ENCODE data around the gene GGACT. TPM values are rescaled to one million over a fixed set of nuclear protein-coding genes. Genes with fewer than 3 reads are reported as not detected.
"Not testable (repeated sequence)": the region's sequence is repeated elsewhere in the genome, so short reads cannot be mapped to it uniquely, and the experiment has no call there.

Gene GGACT
- total RNA-seq, 2 donors from 2014 or later: 4.9 to 17.8 TPM

- intact Hi-C loops (cut with DNase I): no loop called here
- Histone ChIP-seq H3K27ac (no peak overlapping the region), H3K27me3 (no peaks in the 10 kb centered on the region), H3K36me3 (replicated peaks in 1 of 2; ENCODE audit: insufficient read depth in 1 of 2, low read depth in 2 of 2) (no peaks in the 10 kb centered on the region), H3K4me1 (peaks cover 11% of the 10 kb centered on the region), H3K4me3 (no peak overlapping the region), H3K9me3 (no peaks in the 10 kb centered on the region)
- DNase-seq (no peak), ATAC-seq (no peak)
- 78 to 85% methylated on average over 10 to 17 of the region's 17 CpGs for WGBS, 2 donors
- TF ChIP-seq CTCF (IDR thresholded peaks at IDR 0.05) (no peak), POLR2A (IDR thresholded peaks at IDR 0.05) (no peak)
These were observed 62.9 kb downstream of the GGACT start for GRCh38 chr13:100525453-100526317.

GRCh38 chr13:100524688-100525087 lies 63.9 kb downstream of the GGACT start:
- DNase-seq; ATAC-seq; intact Hi-C loops (cut with DNase I): not testable (repeated sequence)

GRCh38 chr13:100523981-100524386 lies 64.6 kb downstream of the GGACT start:
- WGBS, 2 donors: 73 to 84% methylated on average over 3 to 8 of the region's 8 CpGs
- intact Hi-C loops (cut with DNase I): no loop called here
- TF ChIP-seq CTCF (IDR thresholded peaks at IDR 0.05) (no peak), POLR2A (IDR thresholded peaks at IDR 0.05) (no peak)

More at GRCh38 chr13:100524688-100525087, 63.9 kb downstream of the GGACT start:
- not testable (repeated sequence) for H3K36me3 ChIP-seq (replicated peaks in 1 of 2; ENCODE audit: insufficient read depth in 1 of 2, low read depth in 2 of 2); H3K27ac ChIP-seq; H3K9me3 ChIP-seq; H3K4me3 ChIP-seq; H3K27me3 ChIP-seq; H3K4me1 ChIP-seq
- 80 to 83% methylated on average over 5 of the region's 5 CpGs for WGBS, 2 donors

GRCh38 chr13:100523411-100523810 lies 65.2 kb downstream of the GGACT start:
- Histone ChIP-seq H3K4me1 (peaks cover 12% of the 10 kb centered on the region), H3K9me3 (no peaks in the 10 kb centered on the region), H3K4me3 (no peak overlapping the region), H3K27me3 (no peaks in the 10 kb centered on the region), H3K27ac (no peak overlapping the region), H3K36me3 (replicated peaks in 1 of 2; ENCODE audit: insufficient read depth in 1 of 2, low read depth in 2 of 2) (no peaks in the 10 kb centered on the region)
- DNase-seq: no peak
- TF ChIP-seq CTCF (IDR thresholded peaks at IDR 0.05) (no peak), POLR2A (IDR thresholded peaks at IDR 0.05) (no peak)
- ATAC-seq: no peak
- intact Hi-C loops (cut with DNase I): no loop called here
- WGBS, 2 donors: 76 to 81% methylated on average over 14 of the region's 14 CpGs

More at GRCh38 chr13:100523981-100524386, 64.6 kb downstream of the GGACT start:
- Histone ChIP-seq H3K36me3 (replicated peaks in 1 of 2; ENCODE audit: insufficient read depth in 1 of 2, low read depth in 2 of 2) (no peaks in the 10 kb centered on the region), H3K27ac (no peak overlapping the region), H3K4me3 (no peak overlapping the region), H3K9me3 (no peaks in the 10 kb centered on the region), H3K27me3 (no peaks in the 10 kb centered on the region), H3K4me1 (peaks cover 7% of the 10 kb centered on the region)
- DNase-seq: no peak
- ATAC-seq: no peak

- intact Hi-C loops (cut with DNase I): no loop called here
- no peak for DNase-seq
- H3K9me3 ChIP-seq: no peaks in the 10 kb centered on the region
- H3K27me3 ChIP-seq: no peaks in the 10 kb centered on the region
- H3K4me3 ChIP-seq: no peak overlapping the region
- H3K36me3 ChIP-seq (replicated peaks in 1 of 2; ENCODE audit: insufficient read depth in 1 of 2, low read depth in 2 of 2): no peaks in the 10 kb centered on the region
- peaks cover 19% of the 10 kb centered on the region for H3K4me1 ChIP-seq
- H3K27ac ChIP-seq: no peak overlapping the region
- no peak for ATAC-seq
- 93 to 95% methylated on average over 9 of the region's 9 CpGs for WGBS, 2 donors
- no peak for TF ChIP-seq CTCF (IDR thresholded peaks at IDR 0.05)
These were observed 65.8 kb downstream of the GGACT start for GRCh38 chr13:100522618-100523309.

All from body of pancreas (tissue), 4 donors.